GM12892 (cell line): Measurements from ENCODE around the gene CRIM1.

Source experiments
- POLR2A ChIP-seq: IDR thresholded peaks from 2 replicates; pipeline ENCODE4 v1.6.1; 2011; ENCODE audit warnings: low read depth, low read length, control low read depth
- TAF1 ChIP-seq: IDR thresholded peaks from 2 replicates; pipeline ENCODE4 v1.6.1; 2011; ENCODE audit warnings: low read depth, mild to moderate bottlenecking, control low read depth, low read length, borderline replicate concordance

GRCh38 chr2:36567711-36568408 lies 212.3 kb downstream of the CRIM1 start:
- no peak for TF ChIP-seq POLR2A
- TF ChIP-seq TAF1, result no peak
